SU-DHL-6 (cell line): ENCODE results near the gene BMP6.

Experiments used
- CTCF ChIP-seq: fragments of 200-600 bp; sonication (generic); IDR thresholded peaks from one replicate; pipeline ENCODE4 v1.5.1; 2017; ENCODE audit warnings: antibody characterized with exemption, mild to moderate bottlenecking, low read length, moderate library complexity; ENCODE audit not compliant: insufficient read depth, poor library complexity, severe bottlenecking
- EZH2phosphoT487 ChIP-seq: fragments of 200-600 bp; sonication (generic), shearing (Covaris generic); conservative IDR thresholded peaks from 2 replicates; pipeline ENCODE4 v1.6.1; 2018; ENCODE audit warnings: mild to moderate bottlenecking, antibody characterized with exemption, low read length, moderate library complexity, mixed read lengths

GRCh38 chr6:7737106-7737505 is 11.2 kb downstream of the BMP6 start:
- TF ChIP-seq CTCF = no peak
- no peak for TF ChIP-seq EZH2phosphoT487
